ENCODE measurements around the gene PI4K2A.
"Not testable (repeated sequence)": the region's sequence is repeated elsewhere in the genome, so short reads cannot be mapped to it uniquely, and the experiment has no call there.

Gene PI4K2A

DNA sequence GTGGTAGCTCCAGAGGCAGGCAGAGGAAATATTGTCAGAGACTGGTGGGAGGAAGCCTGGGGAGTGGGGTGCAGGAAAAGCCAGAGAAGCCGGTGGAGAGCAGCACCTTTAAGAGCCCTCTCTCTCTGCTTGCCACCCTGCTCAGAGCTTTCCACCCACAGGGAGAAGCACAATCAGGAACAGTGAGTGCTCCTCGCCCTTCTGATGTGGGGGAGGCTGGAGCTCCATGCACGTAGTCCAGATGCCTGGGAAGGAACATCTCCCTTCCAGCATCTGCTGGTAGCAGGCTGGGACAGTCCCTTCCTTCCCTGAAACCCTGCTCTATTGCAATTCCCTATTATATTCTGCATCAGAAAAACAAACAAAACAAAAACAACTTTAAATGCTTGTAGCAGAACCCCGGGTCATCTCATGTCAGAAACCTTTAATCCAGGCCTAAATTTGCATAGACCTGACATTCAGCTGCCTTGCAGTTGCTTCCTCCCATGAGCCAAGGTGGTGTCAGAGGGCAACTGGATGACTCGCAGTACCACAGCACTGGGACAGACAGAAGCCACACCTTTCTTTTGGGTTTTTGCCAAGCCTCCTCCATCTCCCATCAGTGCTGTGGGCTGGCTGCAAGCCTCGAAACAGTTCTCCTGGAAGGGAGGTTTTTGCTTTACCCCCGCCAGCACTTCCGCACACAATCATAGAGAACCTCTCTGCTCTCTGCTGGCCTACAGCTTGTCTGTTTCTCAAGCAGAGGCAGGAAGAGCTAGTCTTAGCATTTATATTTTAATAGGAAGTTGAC lies 33.5 kb downstream of the PI4K2A start:
- DNase-seq (ENCODE audit: low read depth in 2 of 2), result peak; percentile 10 to 17

DNA sequence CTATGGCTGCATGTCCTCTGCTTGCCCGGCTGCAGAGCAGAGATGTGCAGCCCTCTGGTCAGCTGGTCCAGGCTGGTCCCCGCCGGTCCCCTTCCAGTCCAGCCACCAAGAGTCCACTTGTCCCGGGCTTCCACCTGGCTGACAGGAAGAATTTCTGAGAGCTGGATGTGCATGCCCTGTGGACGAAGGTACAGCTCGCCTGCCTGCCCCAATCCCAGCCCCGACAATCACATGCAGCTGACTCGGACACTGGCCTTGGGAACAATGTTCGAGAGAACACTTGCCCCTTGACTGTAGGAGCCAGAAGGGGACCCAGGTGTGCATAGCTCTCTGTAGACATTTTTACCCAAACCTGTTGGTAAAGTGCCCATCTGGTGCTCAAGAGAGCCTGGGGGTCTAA lies 34.8 kb downstream of the PI4K2A start:
- no peak for DNase-seq (ENCODE audit: low read depth in 2 of 2)

DNA sequence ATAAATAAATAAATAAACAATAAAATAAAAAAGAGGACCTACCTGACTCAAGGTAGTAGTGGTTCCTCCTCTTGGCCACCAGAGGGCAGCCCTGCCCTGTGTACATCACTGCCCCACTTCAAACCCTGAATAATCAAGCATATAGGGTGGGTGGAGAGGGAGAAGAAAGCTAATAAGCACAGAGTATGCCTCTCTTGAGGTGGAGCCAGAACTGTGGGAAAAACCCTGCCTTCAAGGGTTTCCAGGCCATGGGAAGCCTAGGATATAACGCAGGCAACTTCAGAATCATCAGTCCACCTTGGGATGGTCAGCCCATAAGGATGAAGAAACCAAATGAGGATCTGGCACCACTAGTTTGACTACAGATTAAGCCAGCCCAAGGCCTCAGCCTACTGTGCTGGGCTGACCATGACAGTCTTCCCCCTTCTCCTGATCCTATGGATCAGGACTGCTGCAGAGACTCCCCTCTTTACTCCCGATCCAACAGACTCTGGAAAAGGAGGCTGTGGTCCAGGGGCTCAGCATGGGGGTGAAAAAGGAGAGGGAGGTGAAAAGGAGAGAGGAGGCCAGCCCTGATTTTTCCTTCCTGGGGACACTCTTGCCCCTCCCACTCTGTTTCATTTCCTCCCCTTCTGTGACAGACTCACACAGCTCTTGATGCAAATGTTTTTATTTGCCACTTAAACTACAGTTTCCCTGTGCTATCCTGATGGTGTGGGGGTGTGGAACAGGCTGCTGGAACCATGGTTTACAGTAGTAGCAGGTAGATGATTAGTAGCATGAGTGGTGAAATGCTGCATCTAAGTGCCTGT lies 36.5 kb downstream of the PI4K2A start:
- DNase-seq (ENCODE audit: low read depth in 2 of 2), result peak in 1 of 2 donors; percentile 8

DNA sequence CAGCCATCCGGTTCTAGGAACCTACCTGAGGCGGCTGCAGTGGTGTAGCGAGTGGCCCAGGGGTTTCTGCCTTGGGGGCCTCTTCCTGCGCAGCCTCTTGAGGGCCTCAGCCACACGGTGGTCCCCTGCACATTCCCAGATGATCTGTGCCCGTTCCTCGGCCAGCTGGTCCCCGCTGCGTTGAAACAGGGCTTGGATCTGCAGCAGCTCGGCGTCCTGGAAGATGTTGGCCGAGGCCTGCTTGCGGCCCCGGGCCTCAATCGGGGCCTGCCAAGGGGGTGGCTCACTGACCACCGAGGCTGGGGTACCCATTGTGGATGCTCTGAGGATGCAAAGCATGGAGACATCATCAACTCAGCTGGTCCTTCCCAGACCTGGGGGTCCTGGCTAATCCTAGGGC lies 39.1 kb downstream of the PI4K2A start:
- DNase-seq (ENCODE audit: low read depth in 2 of 2), result no peak

DNA sequence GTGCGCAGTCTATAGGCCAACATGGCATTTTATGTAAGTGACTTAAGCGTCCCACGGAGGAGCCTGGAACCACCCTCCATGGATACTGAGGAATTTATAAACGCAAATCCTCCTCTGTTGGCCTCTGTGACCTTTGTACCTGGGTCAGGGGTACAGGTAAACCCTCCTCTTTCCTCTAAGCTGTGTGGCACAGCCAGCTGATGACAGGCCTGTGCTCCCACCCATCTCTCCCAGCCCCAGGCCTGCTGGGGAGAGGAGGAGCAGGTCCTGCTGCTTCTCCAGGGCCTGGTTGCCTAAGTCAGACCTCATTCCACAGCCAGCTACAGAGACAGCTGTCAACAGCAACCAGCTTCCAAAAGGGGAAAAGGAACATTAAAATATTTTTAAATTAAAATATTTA lies 41.6 kb downstream of the PI4K2A start:
- DNase-seq (ENCODE audit: low read depth in 2 of 2), result no peak

DNA sequence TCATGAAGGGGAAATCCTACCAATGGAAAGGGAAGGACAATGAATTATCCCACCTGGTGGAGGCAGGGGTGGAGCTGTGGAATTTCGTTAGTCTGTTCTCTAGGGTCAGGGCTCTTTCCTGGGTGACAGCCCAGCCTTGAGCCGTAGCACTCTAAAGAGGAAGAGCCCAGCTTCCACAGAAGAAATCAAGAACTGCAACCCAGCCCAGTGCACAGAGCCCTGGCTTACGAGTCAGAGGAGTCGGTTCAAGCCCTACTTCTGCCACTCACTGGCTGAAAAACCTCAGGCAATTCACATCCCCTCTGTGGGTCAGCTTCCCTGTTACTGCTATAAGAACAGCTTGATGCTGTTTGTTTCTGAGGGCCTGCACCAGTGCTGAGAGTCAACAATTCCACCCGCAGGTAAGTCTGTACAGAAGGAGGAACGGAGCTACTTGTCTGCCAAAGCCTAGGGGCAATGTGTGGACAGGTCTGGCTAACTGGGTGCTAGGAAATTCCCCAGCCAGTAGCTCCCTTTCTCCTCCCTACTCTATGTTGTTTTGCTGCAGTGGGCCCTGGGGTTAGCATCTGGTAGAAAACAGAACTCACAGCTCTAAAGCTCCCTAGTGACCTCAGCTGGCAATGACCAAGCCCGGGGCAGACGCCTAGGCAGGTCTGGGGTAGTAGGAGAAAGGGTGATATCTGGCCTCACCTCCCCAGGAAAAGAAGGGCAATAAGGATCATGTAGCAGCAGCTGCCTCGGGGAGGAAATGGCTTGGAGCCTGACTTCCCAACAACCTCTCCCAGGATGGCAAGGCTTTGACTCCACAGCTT lies 43.3 kb downstream of the PI4K2A start:
- no peak for DNase-seq (ENCODE audit: low read depth in 2 of 2)

DNA sequence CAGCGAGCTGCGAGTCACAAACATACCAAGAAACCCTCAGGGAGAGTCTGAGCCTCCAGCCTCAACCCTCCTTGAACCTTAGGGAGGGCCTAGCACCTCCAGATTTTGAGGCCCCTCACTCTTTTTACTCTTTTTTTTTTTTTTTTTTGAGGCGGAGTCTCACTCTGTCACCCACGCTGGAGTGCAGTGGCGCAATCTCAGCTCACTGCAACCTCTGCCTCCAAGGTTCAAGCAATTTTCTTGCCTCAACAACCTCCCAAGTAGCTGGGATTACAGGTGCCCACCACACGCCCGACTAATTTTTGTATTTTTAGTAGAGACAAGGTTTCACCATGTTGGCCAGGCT lies 43.9 kb downstream of the PI4K2A start:
- DNase-seq (ENCODE audit: low read depth in 2 of 2), result not testable (repeated sequence)

GRCh38 chr10:97684866-97685394 lies 44.5 kb downstream of the PI4K2A start:
- DNase-seq (ENCODE audit: low read depth in 2 of 2), result no peak

GRCh38 chr10:97685395-97685958 lies 45.0 kb downstream of the PI4K2A start:
- no peak for DNase-seq (ENCODE audit: low read depth in 2 of 2)

DNA sequence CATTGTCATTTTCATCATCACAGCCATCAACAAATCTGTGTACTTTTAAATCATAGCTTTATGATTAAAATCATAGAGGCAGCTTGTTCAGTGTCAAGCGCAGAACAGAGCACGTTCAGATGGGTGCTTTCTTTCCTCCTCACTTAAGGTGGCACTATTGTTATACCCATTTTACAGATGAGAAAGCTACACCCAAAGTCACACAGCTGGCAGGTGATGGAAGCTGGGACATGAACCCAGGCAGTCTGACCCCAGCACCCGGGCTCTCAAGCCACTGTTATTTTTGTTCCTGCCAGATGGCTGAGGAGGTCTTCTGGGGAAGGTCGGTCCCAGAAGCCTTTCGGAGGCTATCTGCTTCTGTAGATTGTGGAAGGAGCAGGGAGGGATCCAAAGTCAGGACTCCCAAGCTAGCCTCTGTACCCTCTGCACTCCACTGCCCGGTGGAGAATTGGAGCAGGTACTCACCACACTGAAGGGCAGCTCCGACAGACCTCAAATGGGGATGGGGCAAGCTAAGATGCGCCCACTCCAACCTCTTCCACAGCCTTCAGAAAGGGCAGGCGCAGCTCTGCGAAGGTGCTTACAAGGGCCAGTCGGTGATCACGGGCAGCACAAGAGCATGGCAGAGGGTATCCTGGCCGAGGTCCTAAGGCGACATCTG lies 46.0 kb downstream of the PI4K2A start:
- no peak for DNase-seq (ENCODE audit: low read depth in 2 of 2)

- DNase-seq (ENCODE audit: low read depth in 2 of 2), result peak; percentile 89 to 94
Observed at GRCh38 chr10:97686962-97687784, 46.7 kb downstream of the PI4K2A start, which contains the start of gene AVPI1. Gene AVPI1 (minus strand): TSS chr10:97687241. CDS start chr10:97679905, 7,336 bp downstream.

GRCh38 chr10:97687785-97688781 lies 47.6 kb downstream of the PI4K2A start:
- DNase-seq (ENCODE audit: low read depth in 2 of 2), result no peak

GRCh38 chr10:97689559-97690020 lies 49.1 kb downstream of the PI4K2A start:
- no peak for DNase-seq (ENCODE audit: low read depth in 2 of 2)

DNA sequence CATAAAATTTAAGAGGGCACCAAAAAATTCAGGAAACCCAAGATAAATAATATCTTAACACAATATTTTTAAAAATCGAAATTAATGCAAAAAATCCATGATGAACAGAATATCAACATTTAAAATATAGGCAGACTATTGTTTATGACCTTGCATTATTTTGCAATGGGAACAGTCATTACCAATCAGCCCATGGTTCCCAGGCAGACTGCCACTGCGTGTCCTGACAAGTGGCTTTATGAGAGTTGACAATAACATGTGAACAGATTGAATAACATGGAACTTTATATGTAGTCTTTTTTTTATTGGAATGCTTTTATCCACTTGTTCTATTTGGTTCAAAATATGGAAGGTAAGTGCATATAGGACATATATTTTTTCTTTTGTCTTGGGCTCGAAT lies 49.7 kb downstream of the PI4K2A start:
- DNase-seq (ENCODE audit: low read depth in 2 of 2), result no peak

DNA sequence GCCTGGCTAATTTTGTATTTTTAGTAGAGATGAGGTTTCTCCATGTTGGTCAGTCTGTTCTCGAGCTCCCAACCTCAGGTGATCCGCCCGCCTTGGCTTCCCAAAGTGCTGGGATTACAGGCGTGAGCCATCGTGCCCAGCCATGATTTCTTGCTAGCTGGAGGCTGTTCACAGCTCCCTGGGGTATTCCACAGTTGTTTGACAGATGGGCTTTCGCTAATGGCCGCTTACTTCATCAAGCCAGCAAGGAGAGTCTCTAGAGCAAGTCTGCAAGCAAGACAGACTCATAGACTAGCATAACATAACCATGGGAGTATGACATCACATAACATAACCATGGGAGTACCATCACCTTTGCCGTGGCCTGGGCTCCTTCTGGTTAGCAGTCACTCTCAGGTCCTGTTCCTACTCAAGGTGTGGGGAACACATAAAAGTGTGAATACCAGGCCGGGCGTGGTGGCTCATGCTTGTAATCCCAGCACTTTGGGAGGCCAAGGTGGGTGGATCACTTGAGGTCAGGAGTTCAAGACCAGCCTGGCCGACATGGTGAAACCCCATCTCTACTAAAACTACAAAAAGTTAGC lies 57.7 kb downstream of the PI4K2A start:
- DNase-seq (ENCODE audit: low read depth in 2 of 2), result not testable (repeated sequence)

GRCh38 chr10:97701438-97702069 lies 61.1 kb downstream of the PI4K2A start:
- DNase-seq (ENCODE audit: low read depth in 2 of 2), result peak in 1 of 2 donors; percentile 28

- no peak for DNase-seq (ENCODE audit: low read depth in 2 of 2)
Observed at GRCh38 chr10:97703398-97704067, 63.1 kb downstream of the PI4K2A start.
